GM23338 (cell line): ENCODE measurements around the gene ANKRD6.

ENCODE experiments used
- EZH2 ChIP-seq: fragments of 200-600 bp; sonication (generic); IDR thresholded peaks from one replicate; pipeline ENCODE4 v1.8.0; 2017; ENCODE audit warnings: antibody characterized with exemption, mild to moderate bottlenecking, low read depth; ENCODE audit not compliant: unreplicated experiment
- TF ChIP-seq, protein P1 (sequence below): IDR thresholded peaks from one replicate; pipeline ENCODE4 v1.6.1; 2018; ENCODE audit warnings: antibody characterized with exemption; ENCODE audit not compliant: unreplicated experiment

GRCh38 chr6:89462503-89462902 is 29.6 kb downstream of the ANKRD6 start:
- TF ChIP-seq EZH2: no peak
- TF ChIP-seq, protein P1, sequence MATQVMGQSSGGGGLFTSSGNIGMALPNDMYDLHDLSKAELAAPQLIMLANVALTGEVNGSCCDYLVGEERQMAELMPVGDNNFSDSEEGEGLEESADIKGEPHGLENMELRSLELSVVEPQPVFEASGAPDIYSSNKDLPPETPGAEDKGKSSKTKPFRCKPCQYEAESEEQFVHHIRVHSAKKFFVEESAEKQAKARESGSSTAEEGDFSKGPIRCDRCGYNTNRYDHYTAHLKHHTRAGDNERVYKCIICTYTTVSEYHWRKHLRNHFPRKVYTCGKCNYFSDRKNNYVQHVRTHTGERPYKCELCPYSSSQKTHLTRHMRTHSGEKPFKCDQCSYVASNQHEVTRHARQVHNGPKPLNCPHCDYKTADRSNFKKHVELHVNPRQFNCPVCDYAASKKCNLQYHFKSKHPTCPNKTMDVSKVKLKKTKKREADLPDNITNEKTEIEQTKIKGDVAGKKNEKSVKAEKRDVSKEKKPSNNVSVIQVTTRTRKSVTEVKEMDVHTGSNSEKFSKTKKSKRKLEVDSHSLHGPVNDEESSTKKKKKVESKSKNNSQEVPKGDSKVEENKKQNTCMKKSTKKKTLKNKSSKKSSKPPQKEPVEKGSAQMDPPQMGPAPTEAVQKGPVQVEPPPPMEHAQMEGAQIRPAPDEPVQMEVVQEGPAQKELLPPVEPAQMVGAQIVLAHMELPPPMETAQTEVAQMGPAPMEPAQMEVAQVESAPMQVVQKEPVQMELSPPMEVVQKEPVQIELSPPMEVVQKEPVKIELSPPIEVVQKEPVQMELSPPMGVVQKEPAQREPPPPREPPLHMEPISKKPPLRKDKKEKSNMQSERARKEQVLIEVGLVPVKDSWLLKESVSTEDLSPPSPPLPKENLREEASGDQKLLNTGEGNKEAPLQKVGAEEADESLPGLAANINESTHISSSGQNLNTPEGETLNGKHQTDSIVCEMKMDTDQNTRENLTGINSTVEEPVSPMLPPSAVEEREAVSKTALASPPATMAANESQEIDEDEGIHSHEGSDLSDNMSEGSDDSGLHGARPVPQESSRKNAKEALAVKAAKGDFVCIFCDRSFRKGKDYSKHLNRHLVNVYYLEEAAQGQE: no peak
